GM12873 (cell line): ENCODE measurements around the gene FAM83C.

Experiments used
- TF ChIP-seq, protein P1 (sequence below): IDR thresholded peaks from 2 replicates; pipeline ENCODE4 v1.5.1; 2012; ENCODE audit warnings: low read depth, mild to moderate bottlenecking, moderate library complexity, low read length, control low read depth; ENCODE audit not compliant: insufficient read depth; ENCODE audit errors: missing control alignments

FAM83C gene

DNA sequence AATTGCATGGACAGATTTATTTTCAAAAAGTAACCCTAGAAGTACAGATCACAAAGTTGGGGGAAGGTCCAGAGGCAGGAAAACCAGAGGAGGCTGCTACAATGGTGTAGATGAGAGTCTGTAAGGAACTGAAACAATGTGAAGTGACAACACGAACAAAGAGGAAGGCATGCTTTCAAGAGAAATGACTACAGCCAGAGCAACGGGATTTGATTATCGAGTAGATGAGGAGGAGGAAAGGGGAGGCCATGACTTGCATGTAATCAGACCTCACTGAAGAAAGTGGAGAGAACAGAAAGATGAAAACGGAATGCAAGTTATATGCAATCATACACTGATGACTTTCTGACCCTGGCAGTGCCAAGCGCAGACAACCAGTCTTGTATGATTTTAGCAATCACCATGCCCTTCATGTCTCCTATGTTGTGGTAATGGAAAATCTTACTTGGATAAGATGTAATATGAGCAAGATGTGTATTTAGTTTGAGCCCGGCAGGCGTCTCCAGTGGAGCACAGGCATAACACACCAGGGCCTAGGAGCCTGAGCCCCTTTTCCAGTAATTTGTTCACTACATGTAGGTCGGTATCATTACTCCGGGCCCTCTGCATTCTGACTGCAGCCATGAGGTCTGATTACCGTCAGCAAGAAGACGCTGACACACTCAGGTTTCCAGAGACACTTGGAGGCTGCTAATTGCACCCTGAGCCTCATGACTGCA, 34.0 kb upstream of the FAM83C start:
- TF ChIP-seq, protein P1, sequence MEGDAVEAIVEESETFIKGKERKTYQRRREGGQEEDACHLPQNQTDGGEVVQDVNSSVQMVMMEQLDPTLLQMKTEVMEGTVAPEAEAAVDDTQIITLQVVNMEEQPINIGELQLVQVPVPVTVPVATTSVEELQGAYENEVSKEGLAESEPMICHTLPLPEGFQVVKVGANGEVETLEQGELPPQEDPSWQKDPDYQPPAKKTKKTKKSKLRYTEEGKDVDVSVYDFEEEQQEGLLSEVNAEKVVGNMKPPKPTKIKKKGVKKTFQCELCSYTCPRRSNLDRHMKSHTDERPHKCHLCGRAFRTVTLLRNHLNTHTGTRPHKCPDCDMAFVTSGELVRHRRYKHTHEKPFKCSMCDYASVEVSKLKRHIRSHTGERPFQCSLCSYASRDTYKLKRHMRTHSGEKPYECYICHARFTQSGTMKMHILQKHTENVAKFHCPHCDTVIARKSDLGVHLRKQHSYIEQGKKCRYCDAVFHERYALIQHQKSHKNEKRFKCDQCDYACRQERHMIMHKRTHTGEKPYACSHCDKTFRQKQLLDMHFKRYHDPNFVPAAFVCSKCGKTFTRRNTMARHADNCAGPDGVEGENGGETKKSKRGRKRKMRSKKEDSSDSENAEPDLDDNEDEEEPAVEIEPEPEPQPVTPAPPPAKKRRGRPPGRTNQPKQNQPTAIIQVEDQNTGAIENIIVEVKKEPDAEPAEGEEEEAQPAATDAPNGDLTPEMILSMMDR, result no peak

DNA sequence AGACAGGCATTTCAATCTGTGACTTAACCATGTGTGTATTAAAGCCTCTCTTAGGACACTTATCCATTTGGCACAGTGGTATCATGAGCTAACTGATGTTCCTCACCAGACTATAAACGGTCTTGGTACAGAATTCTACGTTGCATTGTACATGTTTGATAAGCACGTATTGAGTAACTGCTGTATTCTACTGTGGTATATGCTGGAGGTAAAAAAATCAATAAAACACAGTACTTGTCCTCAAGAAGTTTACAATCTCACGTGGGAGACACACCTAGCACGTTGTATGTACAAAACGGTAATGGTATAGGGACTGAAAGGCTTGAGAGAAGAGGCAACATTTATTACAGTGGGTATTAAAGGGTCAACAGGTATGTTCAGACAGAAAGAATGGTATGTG, 33.2 kb upstream of the FAM83C start:
- TF ChIP-seq, protein P1, result no peak

DNA sequence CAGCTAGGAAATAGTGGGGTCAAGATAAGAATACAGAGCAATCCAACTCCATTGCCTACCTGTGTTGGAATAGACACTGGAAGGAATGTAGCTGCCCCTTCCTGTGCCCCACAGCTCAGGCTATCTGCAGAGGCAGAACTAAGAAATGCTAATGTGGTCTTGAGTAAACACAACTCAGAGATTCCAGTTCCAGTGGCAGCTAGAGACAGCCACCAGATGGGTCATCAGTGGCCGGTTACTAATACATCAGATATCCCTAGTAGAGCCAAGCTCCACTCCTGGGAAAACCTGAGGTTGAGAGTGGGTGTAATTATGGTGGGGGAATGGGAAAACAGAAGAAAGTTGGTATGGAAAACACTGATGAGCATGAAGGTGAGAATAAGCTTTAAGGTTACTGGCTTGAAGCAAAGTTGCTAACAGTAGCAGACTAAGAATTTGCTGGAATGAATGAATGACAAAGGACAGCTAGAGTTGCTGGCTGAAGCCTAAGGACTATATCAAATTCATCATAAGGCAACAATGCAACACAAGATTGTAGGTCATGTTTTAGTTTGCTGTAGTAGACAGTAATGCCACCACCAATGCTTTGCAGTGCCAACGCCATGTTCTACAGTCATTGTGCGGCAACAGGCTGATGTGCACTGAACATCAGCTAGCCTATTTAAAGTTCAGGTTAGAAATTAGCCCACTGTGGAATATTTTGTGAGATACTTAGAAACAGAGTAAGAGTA, 28.3 kb upstream of the FAM83C start:
- TF ChIP-seq, protein P1, result no peak

DNA sequence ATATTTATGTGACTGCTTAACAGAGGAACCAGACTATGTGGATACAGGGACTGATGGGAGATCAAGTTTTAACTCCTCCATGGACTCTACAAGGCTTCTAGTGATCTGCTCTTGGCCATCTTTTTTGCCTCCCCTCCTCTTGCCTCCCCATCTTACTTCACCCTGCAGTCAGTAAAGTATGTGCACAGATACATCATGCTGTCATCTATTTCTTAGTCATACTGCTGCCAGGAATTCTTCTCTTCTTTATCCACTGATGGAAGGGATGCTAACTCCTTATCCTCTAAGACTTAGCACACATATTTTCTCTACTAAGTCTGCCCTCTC, 27.6 kb upstream of the FAM83C start:
- TF ChIP-seq, protein P1, result no peak

DNA sequence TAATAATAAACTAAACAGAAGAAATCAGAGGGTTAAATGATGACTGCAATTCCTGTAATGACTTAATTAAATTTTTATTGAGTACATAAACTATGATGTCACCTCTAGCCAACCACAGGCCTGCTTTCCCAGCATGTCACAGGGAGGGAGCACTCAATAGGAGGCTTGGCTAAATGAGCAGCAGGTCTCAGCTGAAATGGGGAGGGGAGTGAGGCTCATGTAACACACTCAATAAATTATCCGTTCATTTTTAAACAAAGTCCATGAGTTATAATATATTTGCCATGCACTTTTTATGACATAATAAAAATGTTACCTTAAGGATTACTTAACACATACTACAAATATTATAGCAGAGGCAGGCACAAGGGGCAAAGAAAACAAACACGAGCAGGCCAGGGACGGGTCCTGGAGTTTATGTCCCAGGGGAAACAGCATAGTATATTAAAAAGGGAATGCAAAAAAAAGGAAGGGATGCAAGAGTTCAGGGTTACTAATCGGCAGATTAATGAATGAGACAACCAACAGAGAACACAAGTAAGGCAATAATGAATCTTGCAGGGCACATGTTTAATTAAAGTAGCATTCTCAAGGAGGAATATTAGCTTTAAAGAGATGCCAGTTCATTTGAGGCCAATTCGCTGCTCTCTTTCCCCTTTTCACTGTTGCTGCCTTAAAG, 27.1 kb upstream of the FAM83C start:
- TF ChIP-seq, protein P1, result no peak

DNA sequence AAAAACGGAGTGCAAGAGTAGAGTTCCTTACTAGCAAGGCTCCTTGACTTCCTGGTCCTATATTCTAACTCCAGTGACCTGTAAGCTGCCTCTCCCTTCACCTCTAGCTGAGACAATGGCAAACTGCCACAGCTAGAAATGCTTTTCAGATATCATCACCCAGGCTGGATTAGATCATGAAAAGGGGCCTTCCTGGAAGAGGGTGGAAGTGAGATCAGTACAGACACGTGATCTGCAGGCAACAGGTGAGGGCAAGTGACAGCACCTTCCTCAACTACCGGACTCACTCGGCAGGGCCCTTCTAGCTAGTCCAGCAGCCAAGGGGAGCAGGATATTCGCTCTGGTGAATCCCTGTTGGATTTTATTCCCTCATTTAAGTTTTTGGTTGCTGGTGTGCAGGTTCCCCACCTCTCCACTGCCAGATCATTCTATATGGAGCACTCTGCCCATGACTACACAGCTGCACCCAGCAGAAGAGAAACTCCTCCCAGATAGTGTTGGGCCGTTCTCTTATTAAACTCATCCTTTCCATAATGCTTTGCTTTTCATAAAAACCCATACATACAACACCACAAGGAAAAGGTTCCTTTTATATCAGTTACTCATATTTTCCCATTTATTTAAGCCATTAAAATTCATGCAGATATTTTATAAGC, 26.4 kb upstream of the FAM83C start:
- TF ChIP-seq, protein P1, result no peak
